ENCODE results near the gene LZTS3. TPM values are rescaled to one million over a fixed set of nuclear protein-coding genes. Genes with fewer than 3 reads are reported as not detected.
"Not testable (repeated sequence)": the region's sequence is repeated elsewhere in the genome, so short reads cannot be mapped to it uniquely, and the experiment has no call there.

LZTS3 gene
- polyA plus RNA-seq, 1 of the 3 experiments (the other 2 are of a cell fraction): 11.9 TPM

DNA sequence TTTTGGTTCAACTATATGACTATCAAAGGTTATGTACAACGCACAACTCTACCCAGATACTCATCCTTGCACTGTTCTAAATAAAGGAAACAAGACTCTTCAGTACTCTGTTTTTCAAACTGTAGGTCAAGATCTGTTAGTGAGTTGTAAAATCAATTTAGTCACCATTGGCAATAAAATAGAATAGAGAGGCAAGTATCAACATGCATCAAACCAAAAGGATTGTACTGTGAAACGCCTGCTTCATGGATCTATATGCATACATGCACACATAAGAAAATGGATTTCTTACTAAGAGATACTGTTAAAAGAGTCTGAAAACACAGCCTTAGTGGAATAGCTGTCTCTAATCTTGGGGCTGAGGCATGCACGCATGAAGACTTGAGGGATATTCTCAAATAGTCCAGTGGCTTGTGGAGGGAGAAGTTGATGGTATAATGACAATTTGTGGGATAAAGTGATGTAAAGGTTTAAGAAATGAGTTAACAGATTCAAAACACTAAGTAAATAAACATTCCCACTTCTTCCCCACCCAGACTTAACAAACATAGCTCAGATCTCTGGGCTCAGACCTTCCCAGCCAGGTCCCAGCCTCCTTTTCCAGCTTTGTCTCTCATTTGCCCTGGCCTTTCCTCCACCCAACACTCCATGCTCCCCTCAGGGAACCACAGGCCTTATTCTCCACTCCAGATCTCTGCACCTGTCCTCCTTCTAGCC lies 10.7 kb upstream of the LZTS3 start:
- H3K27me3 ChIP-seq (ENCODE audit: insufficient read depth): no peaks in the 10 kb centered on the region
- POLR2A ChIA-PET: no interaction called here
- no peak overlapping the region for H3K4me2 ChIP-seq
- H3K36me3 ChIP-seq (replicated peaks in 1 of 2; ENCODE audit: control insufficient read depth in 1 of 2, insufficient read depth in 2 of 2, low read length in 1 of 2): no peaks in the 10 kb centered on the region
- H3K79me2 ChIP-seq (ENCODE audit: insufficient read depth): no peaks in the 10 kb centered on the region
- H3F3A ChIP-seq (replicated peaks; ENCODE audit: insufficient read depth): peaks cover 10% of the 10 kb centered on the region
- no peak overlapping the region for H3K4me3 ChIP-seq (ENCODE audit: low read depth in 2 of 2, low read length in 1 of 2)
- no peaks in the 10 kb centered on the region for H3K4me1 ChIP-seq (ENCODE audit: control insufficient read depth in 1 of 2, insufficient read depth in 2 of 2, low read depth in 1 of 2, low read length in 1 of 2)
- no peak for TF ChIP-seq TAF1 (IDR thresholded peaks at IDR 0.05; ENCODE audit: borderline replicate concordance, low read depth, low read length)
- no peak for TF ChIP-seq USF2 (IDR thresholded peaks at IDR 0.05; ENCODE audit: borderline replicate concordance, low read depth, low read length)
- TF ChIP-seq, protein P1, sequence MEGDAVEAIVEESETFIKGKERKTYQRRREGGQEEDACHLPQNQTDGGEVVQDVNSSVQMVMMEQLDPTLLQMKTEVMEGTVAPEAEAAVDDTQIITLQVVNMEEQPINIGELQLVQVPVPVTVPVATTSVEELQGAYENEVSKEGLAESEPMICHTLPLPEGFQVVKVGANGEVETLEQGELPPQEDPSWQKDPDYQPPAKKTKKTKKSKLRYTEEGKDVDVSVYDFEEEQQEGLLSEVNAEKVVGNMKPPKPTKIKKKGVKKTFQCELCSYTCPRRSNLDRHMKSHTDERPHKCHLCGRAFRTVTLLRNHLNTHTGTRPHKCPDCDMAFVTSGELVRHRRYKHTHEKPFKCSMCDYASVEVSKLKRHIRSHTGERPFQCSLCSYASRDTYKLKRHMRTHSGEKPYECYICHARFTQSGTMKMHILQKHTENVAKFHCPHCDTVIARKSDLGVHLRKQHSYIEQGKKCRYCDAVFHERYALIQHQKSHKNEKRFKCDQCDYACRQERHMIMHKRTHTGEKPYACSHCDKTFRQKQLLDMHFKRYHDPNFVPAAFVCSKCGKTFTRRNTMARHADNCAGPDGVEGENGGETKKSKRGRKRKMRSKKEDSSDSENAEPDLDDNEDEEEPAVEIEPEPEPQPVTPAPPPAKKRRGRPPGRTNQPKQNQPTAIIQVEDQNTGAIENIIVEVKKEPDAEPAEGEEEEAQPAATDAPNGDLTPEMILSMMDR (IDR thresholded peaks at IDR 0.05): no peak
- no peak for TF ChIP-seq FOXJ3 (CRISPR knock-in tag; IDR thresholded peaks at IDR 0.05)
- TF ChIP-seq NRF1 (IDR thresholded peaks at IDR 0.05; ENCODE audit: low read depth, low read length): no peak
- TF ChIP-seq, protein P2, sequence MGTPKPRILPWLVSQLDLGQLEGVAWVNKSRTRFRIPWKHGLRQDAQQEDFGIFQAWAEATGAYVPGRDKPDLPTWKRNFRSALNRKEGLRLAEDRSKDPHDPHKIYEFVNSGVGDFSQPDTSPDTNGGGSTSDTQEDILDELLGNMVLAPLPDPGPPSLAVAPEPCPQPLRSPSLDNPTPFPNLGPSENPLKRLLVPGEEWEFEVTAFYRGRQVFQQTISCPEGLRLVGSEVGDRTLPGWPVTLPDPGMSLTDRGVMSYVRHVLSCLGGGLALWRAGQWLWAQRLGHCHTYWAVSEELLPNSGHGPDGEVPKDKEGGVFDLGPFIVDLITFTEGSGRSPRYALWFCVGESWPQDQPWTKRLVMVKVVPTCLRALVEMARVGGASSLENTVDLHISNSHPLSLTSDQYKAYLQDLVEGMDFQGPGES (IDR thresholded peaks at IDR 0.05; ENCODE audit: low read depth, low read length): no peak
- TF ChIP-seq ZBTB33 (IDR thresholded peaks at IDR 0.05; ENCODE audit: borderline replicate concordance, low read depth): no peak
- no peak for TF ChIP-seq EZH2phosphoT487 (IDR thresholded peaks at IDR 0.05; ENCODE audit: borderline replicate concordance, low read depth)
- TF ChIP-seq TEAD4 (IDR thresholded peaks at IDR 0.05; ENCODE audit: borderline replicate concordance, insufficient read depth): no peak
- TF ChIP-seq, protein P3, sequence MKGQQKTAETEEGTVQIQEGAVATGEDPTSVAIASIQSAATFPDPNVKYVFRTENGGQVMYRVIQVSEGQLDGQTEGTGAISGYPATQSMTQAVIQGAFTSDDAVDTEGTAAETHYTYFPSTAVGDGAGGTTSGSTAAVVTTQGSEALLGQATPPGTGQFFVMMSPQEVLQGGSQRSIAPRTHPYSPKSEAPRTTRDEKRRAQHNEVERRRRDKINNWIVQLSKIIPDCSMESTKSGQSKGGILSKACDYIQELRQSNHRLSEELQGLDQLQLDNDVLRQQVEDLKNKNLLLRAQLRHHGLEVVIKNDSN (IDR thresholded peaks at IDR 0.05; ENCODE audit: borderline replicate concordance, low read depth): no peak
- TF ChIP-seq POLR2AphosphoS5 (IDR thresholded peaks at IDR 0.05; ENCODE audit: low read depth, low read length): no peak
- no peak for TF ChIP-seq PBX3 (IDR thresholded peaks at IDR 0.05)
- TF ChIP-seq FOXM1 (IDR thresholded peaks at IDR 0.05; ENCODE audit: low read depth): no peak
- TF ChIP-seq, protein P4, sequence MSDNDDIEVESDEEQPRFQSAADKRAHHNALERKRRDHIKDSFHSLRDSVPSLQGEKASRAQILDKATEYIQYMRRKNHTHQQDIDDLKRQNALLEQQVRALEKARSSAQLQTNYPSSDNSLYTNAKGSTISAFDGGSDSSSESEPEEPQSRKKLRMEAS (IDR thresholded peaks at IDR 0.05; ENCODE audit: low read depth): no peak
- no peak for TF ChIP-seq RAD21 (IDR thresholded peaks at IDR 0.05; ENCODE audit: low read length)
- no peak for TF ChIP-seq NFIC (IDR thresholded peaks at IDR 0.05; ENCODE audit: borderline replicate concordance)
- no peak for TF ChIP-seq MXI1 (IDR thresholded peaks at IDR 0.05; ENCODE audit: low read depth, low read length)
- no peak overlapping the region for H3K9ac ChIP-seq
- 99% methylated on average over 3 of the region's 3 CpGs for WGBS (ENCODE audit: low lambda C conversion rate)
- no peaks in the 10 kb centered on the region for H3K9me2 ChIP-seq
- no peaks in the 10 kb centered on the region for H3K9me3 ChIP-seq
- H2AFZ ChIP-seq (ENCODE audit: low read depth): no peak overlapping the region
- CTCF ChIA-PET: interaction anchor here (0.8 to 2.1 kb wide), 2 partner anchors 9 to 35 kb away, joined by 3 to 6 read pairs; no protein-coding TSS in a partner anchor
- no peak for DNase-seq
- H4K20me1 ChIP-seq (ENCODE audit: insufficient read depth): no peaks in the 10 kb centered on the region
- no peak overlapping the region for H3K27ac ChIP-seq (ENCODE audit: low read depth in 2 of 2, low read length in 1 of 2)

GRCh38 chr20:3182429-3182828 lies 9.1 kb upstream of the LZTS3 start:
- H3K4me1 ChIP-seq (ENCODE audit: control insufficient read depth in 1 of 2, insufficient read depth in 2 of 2, low read depth in 1 of 2, low read length in 1 of 2); CTCF ChIA-PET; H3K9me3 ChIP-seq; H3K9me2 ChIP-seq; H4K20me1 ChIP-seq (ENCODE audit: insufficient read depth); DNase-seq; H3K27ac ChIP-seq (ENCODE audit: low read depth in 2 of 2, low read length in 1 of 2); POLR2A ChIA-PET; H3K36me3 ChIP-seq (replicated peaks in 1 of 2; ENCODE audit: control insufficient read depth in 1 of 2, insufficient read depth in 2 of 2, low read length in 1 of 2); H2AFZ ChIP-seq (ENCODE audit: low read depth); H3K9ac ChIP-seq; H3K4me2 ChIP-seq; H3K27me3 ChIP-seq (ENCODE audit: insufficient read depth); H3K79me2 ChIP-seq (ENCODE audit: insufficient read depth); H3K4me3 ChIP-seq (ENCODE audit: low read depth in 2 of 2, low read length in 1 of 2): not testable (repeated sequence)
- peaks cover 12% of the 10 kb centered on the region for H3F3A ChIP-seq (replicated peaks; ENCODE audit: insufficient read depth)
- WGBS (ENCODE audit: low lambda C conversion rate): over 99% methylated on average over 5 of the region's 5 CpGs

Measured in SK-N-SH (cell line).